Calu3 (cell line): ENCODE data around the gene FAM193A. TPM values are rescaled to one million over a fixed set of nuclear protein-coding genes. Genes with fewer than 3 reads are reported as not detected.

Experiments
- BruUV-seq: library from RNA; stranded (reverse); fragments of 400-500 nt; replicated peaks from 2 replicates; lab custom pipeline; 2021; lab: Mats Ljungman, UMichigan
- CTCF ChIA-PET: fragments of 300-600 bp; sonication (Branson Sonifier 250); formaldehyde crosslinking; loops from one replicate; lab custom pipeline; 2022; ENCODE audit warnings: antibody characterized with exemption; lab: Charles Lee
- DNase-seq: peaks from one replicate; pipeline ENCODE4 v3.0.0; 2022
- H3K27ac Mint-ChIP-seq: one replicate; pipeline ENCODE4 v1.8.0; 2022; ENCODE audit warnings: mixed read lengths; ENCODE audit not compliant: unreplicated experiment
- H3K27me3 Mint-ChIP-seq: one replicate; pipeline ENCODE4 v1.8.0; 2022; ENCODE audit warnings: mixed read lengths; ENCODE audit not compliant: unreplicated experiment
- H3K36me3 Mint-ChIP-seq: one replicate; pipeline ENCODE4 v1.8.0; 2022; ENCODE audit warnings: mild to moderate bottlenecking, moderate library complexity, mixed read lengths; ENCODE audit not compliant: insufficient read depth, unreplicated experiment
- H3K4me1 Mint-ChIP-seq: one replicate; pipeline ENCODE4 v1.8.0; 2022; ENCODE audit warnings: mild to moderate bottlenecking, low read depth, mixed read lengths; ENCODE audit not compliant: unreplicated experiment
- H3K4me3 Mint-ChIP-seq: one replicate; pipeline ENCODE4 v1.8.0; 2022; ENCODE audit warnings: mild to moderate bottlenecking, low read depth, moderate library complexity, mixed read lengths; ENCODE audit not compliant: unreplicated experiment
- H3K9me3 Mint-ChIP-seq: one replicate; pipeline ENCODE4 v1.8.0; 2022; ENCODE audit warnings: low read depth, mixed read lengths; ENCODE audit not compliant: unreplicated experiment
- CTCF ChIP-seq: fragments of 200-600 bp; IDR thresholded peaks from one replicate; pipeline ENCODE4 v1.8.0; 2022; ENCODE audit warnings: antibody characterized with exemption; ENCODE audit not compliant: unreplicated experiment
- intact Hi-C: fragments of 100-400 bp; cut with micrococcal nuclease; formaldehyde crosslinking; loops from one replicate; pipeline ENCODE4 v1.10.0; 2022; ENCODE audit not compliant: unreplicated experiment
- total RNA-seq: library from RNA; stranded (reverse); gene quantifications from 2 replicates; pipeline ENCODE4 v1.2.3, GENCODE V29; 2022

The FAM193A gene
- total RNA-seq, 1 experiment from 2014 or later = 20.0 TPM

GRCh38 chr4:2713337-2713736, 176.9 kb downstream of the FAM193A start:
- no peak for TF ChIP-seq CTCF
- H3K4me1 Mint-ChIP-seq = no peaks in the 10 kb centered on the region
- no peak for DNase-seq
- intact Hi-C loops = no loop called here
- no peaks in the 10 kb centered on the region for H3K27me3 Mint-ChIP-seq
- no peak overlapping the region for H3K27ac Mint-ChIP-seq
- no TSS peak for BruUV-seq
- H3K4me3 Mint-ChIP-seq = no peak overlapping the region
- CTCF ChIA-PET = no interaction called here
- H3K9me3 Mint-ChIP-seq = peaks cover 2% of the 10 kb centered on the region
- peaks cover 7% of the 10 kb centered on the region for H3K36me3 Mint-ChIP-seq

DNA sequence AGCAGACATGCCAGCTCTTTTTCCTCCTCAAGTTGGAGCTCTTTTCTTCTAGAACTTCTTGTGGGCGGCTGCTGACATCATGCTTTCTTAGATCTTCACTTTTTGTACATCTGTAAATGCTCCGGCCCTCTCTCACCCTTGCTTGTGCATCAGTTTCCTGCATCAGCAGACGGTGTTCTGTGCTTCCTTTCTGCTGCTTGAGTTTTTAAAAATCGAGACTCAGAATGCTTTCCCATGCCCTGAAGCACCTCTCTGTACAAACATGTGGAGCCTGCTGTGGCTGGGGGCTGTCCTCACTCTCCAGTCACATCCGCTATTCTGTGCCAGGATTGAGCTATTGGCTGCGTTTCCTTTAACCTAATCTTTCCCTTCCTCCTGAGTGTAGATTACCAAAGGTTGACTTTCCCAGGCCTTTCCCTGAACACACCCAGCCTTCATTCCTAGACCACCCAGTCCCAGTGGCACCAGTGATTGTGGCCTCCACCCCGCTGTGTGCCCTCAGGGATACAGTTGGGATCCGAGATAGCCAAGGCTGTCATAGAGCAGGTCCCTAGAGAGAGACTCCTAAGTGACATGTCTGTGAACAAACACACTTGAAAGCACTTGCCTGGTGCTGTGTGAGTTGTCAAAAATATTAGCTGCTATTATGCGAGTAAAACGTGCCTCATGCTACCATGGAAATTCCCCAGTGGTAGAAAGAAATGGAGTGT, 177.8 kb downstream of the FAM193A start:
- Mint-ChIP-seq H3K4me1 (no peaks in the 10 kb centered on the region), H3K27me3 (no peaks in the 10 kb centered on the region), H3K36me3 (peaks cover 11% of the 10 kb centered on the region), H3K9me3 (peaks cover 2% of the 10 kb centered on the region), H3K27ac (no peak overlapping the region), H3K4me3 (no peak overlapping the region)
- BruUV-seq = no TSS peak
- CTCF ChIA-PET = no interaction called here
- intact Hi-C loops = no loop called here
- DNase-seq = no peak
- no peak for TF ChIP-seq CTCF

GRCh38 chr4:2714918-2715317, 178.5 kb downstream of the FAM193A start:
- no TSS peak for BruUV-seq
- CTCF ChIA-PET = no interaction called here
- TF ChIP-seq CTCF = no peak
- Mint-ChIP-seq H3K27ac (no peak overlapping the region), H3K27me3 (no peaks in the 10 kb centered on the region), H3K4me1 (no peaks in the 10 kb centered on the region), H3K36me3 (peaks cover 13% of the 10 kb centered on the region), H3K9me3 (peaks cover 2% of the 10 kb centered on the region), H3K4me3 (no peak overlapping the region)
- DNase-seq = no peak
- intact Hi-C loops = no loop called here

GRCh38 chr4:2715426-2715825, 179.0 kb downstream of the FAM193A start:
- no TSS peak for BruUV-seq
- intact Hi-C loops = no loop called here

More at GRCh38 chr4:2715426-2715825, 179.0 kb downstream of the FAM193A start:
- CTCF ChIA-PET = no interaction called here
- Mint-ChIP-seq H3K27ac (no peak overlapping the region), H3K4me3 (no peak overlapping the region), H3K27me3 (no peaks in the 10 kb centered on the region), H3K4me1 (no peaks in the 10 kb centered on the region), H3K36me3 (peaks cover 13% of the 10 kb centered on the region), H3K9me3 (peaks cover 2% of the 10 kb centered on the region)
- no peak for TF ChIP-seq CTCF
- DNase-seq = no peak
